CD4-positive, alpha-beta T cell treated with Interferon gamma for 1 hour (primary cell): ENCODE results near the gene PTPRT.

Source experiments
- DNase-seq: peaks from one replicate; pipeline ENCODE4 v3.0.0-alpha.2; 2020

Gene PTPRT

GRCh38 chr20:42697962-42698361 lies 491.7 kb downstream of the PTPRT start:
- DNase-seq: no peak

- DNase-seq: no peak
Observed at GRCh38 chr20:42690842-42691437, 498.8 kb downstream of the PTPRT start.

GRCh38 chr20:42688576-42688975 lies 501.1 kb downstream of the PTPRT start:
- DNase-seq: no peak

GRCh38 chr20:42686057-42686456 lies 503.6 kb downstream of the PTPRT start:
- no peak for DNase-seq

GRCh38 chr20:42678895-42679294 lies 510.8 kb downstream of the PTPRT start:
- DNase-seq: no peak

GRCh38 chr20:42656130-42656529 lies 533.6 kb downstream of the PTPRT start:
- DNase-seq: no peak

- no peak for DNase-seq
Observed at GRCh38 chr20:42652266-42652665, 537.4 kb downstream of the PTPRT start.

GRCh38 chr20:42650191-42650746 lies 539.4 kb downstream of the PTPRT start:
- DNase-seq: no peak

GRCh38 chr20:42649748-42650147 lies 540.0 kb downstream of the PTPRT start:
- no peak for DNase-seq

- no peak for DNase-seq
Observed at GRCh38 chr20:42646250-42646649, 543.5 kb downstream of the PTPRT start.

GRCh38 chr20:42641886-42642285 lies 547.8 kb downstream of the PTPRT start:
- no peak for DNase-seq

- no peak for DNase-seq
Observed at GRCh38 chr20:42639140-42639539, 550.6 kb downstream of the PTPRT start.

GRCh38 chr20:42635699-42636411 lies 553.9 kb downstream of the PTPRT start:
- DNase-seq: no peak

- DNase-seq: no peak
Observed at GRCh38 chr20:42634156-42634555, 555.5 kb downstream of the PTPRT start.

GRCh38 chr20:42628683-42629082 lies 561.0 kb downstream of the PTPRT start:
- no peak for DNase-seq

GRCh38 chr20:42613076-42613475 lies 576.6 kb downstream of the PTPRT start:
- no peak for DNase-seq

GRCh38 chr20:42611889-42612837 lies 577.5 kb downstream of the PTPRT start:
- DNase-seq: no peak

GRCh38 chr20:42611423-42611822 lies 578.3 kb downstream of the PTPRT start:
- no peak for DNase-seq

GRCh38 chr20:42610070-42610469 lies 579.6 kb downstream of the PTPRT start:
- no peak for DNase-seq

- no peak for DNase-seq
Observed at GRCh38 chr20:42609618-42610017, 580.1 kb downstream of the PTPRT start.

GRCh38 chr20:42604998-42605956 lies 584.4 kb downstream of the PTPRT start:
- no peak for DNase-seq

- no peak for DNase-seq
Observed at GRCh38 chr20:42603655-42604054, 586.1 kb downstream of the PTPRT start.
